Liver (tissue), 10 donors: ENCODE data around the gene TRIM72. TPM values are rescaled to one million over a fixed set of nuclear protein-coding genes. Genes with fewer than 3 reads are reported as not detected.
"Not testable (repeated sequence)": the region's sequence is repeated elsewhere in the genome, so short reads cannot be mapped to it uniquely, and the experiment has no call there.

ENCODE experiments used
- DNase-seq: peaks from one replicate; pipeline ENCODE4 v3.0.0-alpha.2; 2017; ENCODE audit warnings: low spot score
- H3K27ac ChIP-seq, 2 donors: one replicate each; pipeline ENCODE4 v1.7.0; 2013; ENCODE audit warnings: inconsistent platforms in 2 of 2, low read length in 2 of 2, control low read depth in 1 of 2, low read depth in 1 of 2, mild to moderate bottlenecking in 1 of 2
- H3K27me3 ChIP-seq, 4 donors: one replicate each; pipeline versions ENCODE4 v1.6.1 to v1.7.0; 2013; ENCODE audit warnings: low read length in 3 of 4, inconsistent platforms in 1 of 4, mild to moderate bottlenecking in 1 of 4, moderate library complexity in 1 of 4; ENCODE audit not compliant: control insufficient read depth in 4 of 4, insufficient read depth in 4 of 4
- H3K36me3 ChIP-seq, 4 donors: one replicate each; pipeline versions ENCODE4 v1.6.1 to v1.7.0; 2013; ENCODE audit warnings: low read length in 3 of 4, mild to moderate bottlenecking in 3 of 4, low read depth in 1 of 4, moderate library complexity in 1 of 4; ENCODE audit not compliant: control insufficient read depth in 4 of 4, insufficient read depth in 3 of 4
- H3K4me1 ChIP-seq, 4 donors: one replicate each; pipeline versions ENCODE4 v1.6.1 to v1.7.0; 2013; ENCODE audit warnings: low read length in 3 of 4, mild to moderate bottlenecking in 3 of 4, moderate library complexity in 1 of 4; ENCODE audit not compliant: control insufficient read depth in 4 of 4, insufficient read depth in 4 of 4
- H3K4me3 ChIP-seq, 3 donors: one replicate each; pipeline versions ENCODE4 v1.6.1 to v1.7.0; 2013; ENCODE audit warnings: low read length in 3 of 3, control low read depth in 1 of 3, low read depth in 1 of 3, mild to moderate bottlenecking in 1 of 3
- H3K9ac ChIP-seq, 2 donors: one replicate each; pipeline ENCODE4 v1.7.0; 2013; ENCODE audit warnings: low read length in 2 of 2, mild to moderate bottlenecking in 2 of 2, moderate library complexity in 2 of 2, control low read depth in 1 of 2, low read depth in 1 of 2
- H3K9me3 ChIP-seq, 4 donors: one replicate each; pipeline versions ENCODE4 v1.6.1 to v1.7.0; 2013; ENCODE audit warnings: low read length in 3 of 4; ENCODE audit not compliant: control insufficient read depth in 4 of 4
- EGR1 ChIP-seq, 2 donors: IDR thresholded peaks; 2 replicates each; pipeline ENCODE4 v1.6.1; 2016 to 2018; ENCODE audit warnings: antibody characterized with exemption in 2 of 2, low read depth in 2 of 2
- GABPA ChIP-seq, 2 donors: IDR thresholded peaks in 1 of 2; conservative IDR thresholded peaks in 1 of 2; 2 replicates each; pipeline ENCODE4 v1.6.1; 2016; ENCODE audit warnings: antibody characterized with exemption in 2 of 2, mild to moderate bottlenecking in 1 of 2, moderate library complexity in 1 of 2
- HNF4A ChIP-seq, 2 donors: conservative IDR thresholded peaks; 2 replicates each; pipeline ENCODE4 v1.6.1; 2016; ENCODE audit warnings: antibody characterized with exemption in 2 of 2, mild to moderate bottlenecking in 2 of 2
- JUND ChIP-seq, 2 donors: IDR thresholded peaks; 2 replicates each; pipeline ENCODE4 v1.6.1; 2016; ENCODE audit warnings: antibody characterized with exemption in 2 of 2
- RXRA ChIP-seq, 2 donors: IDR thresholded peaks; 2 replicates each; pipeline ENCODE4 v1.6.1; 2017 to 2018; ENCODE audit warnings: antibody characterized with exemption in 2 of 2, mild to moderate bottlenecking in 1 of 2
- SP1 ChIP-seq: IDR thresholded peaks from 2 replicates; pipeline ENCODE4 v1.6.1; 2018; ENCODE audit warnings: antibody characterized with exemption, mild to moderate bottlenecking
- TAF1 ChIP-seq: conservative IDR thresholded peaks from 2 replicates; pipeline ENCODE4 v1.6.1; 2016; ENCODE audit warnings: antibody characterized with exemption, mild to moderate bottlenecking
- YY1 ChIP-seq: IDR thresholded peaks from 2 replicates; pipeline ENCODE4 v1.6.1; 2016; ENCODE audit warnings: antibody characterized with exemption, mild to moderate bottlenecking
- WGBS: extraction: QIAGEN DNeasy Blood & Tissue Kit; methylation state at CpG from one replicate; pipeline ENCODE4 v1.1.7; 2013; 5-methylcytosine and 5-hydroxymethylcytosine counted together
- polyA plus RNA-seq, 2 donors: library from polyadenylated mRNA; stranded (reverse) in 1 of 2; unstranded in 1 of 2; fragments of 200-250 nt in 1 of 2; fragments of >200 nt in 1 of 2; fragmentation: Nextera tagmentation in 1 of 2; extraction: Ambion mirVana in 1 of 2; gene quantifications; one replicate each; pipeline versions ENCODE4 v1.2.1 to v1.2.3, GENCODE V29; 2013 to 2015
- small RNA-seq: library from RNA; depleted of rRNA; stranded (forward); fragments of <200 nt; gene quantifications from one replicate; pipeline ENCODE3, GENCODE V24; 2014
- total RNA-seq, 2 donors: library from RNA; depleted of rRNA; stranded (reverse); fragments of >200 nt; gene quantifications; one replicate each; pipeline ENCODE4 v1.2.3, GENCODE V29; 2014
- TF ChIP-seq, protein P1 (sequence below): IDR thresholded peaks from 2 replicates; pipeline ENCODE4 v1.6.1; 2016; ENCODE audit warnings: antibody characterized with exemption, mild to moderate bottlenecking
- TF ChIP-seq, protein P2 (sequence below): IDR thresholded peaks from 2 replicates; pipeline ENCODE4 v1.6.1; 2016; ENCODE audit warnings: antibody characterized with exemption
- TF ChIP-seq, protein P3 (sequence below): IDR thresholded peaks from 2 replicates; pipeline ENCODE4 v1.6.1; 2016; ENCODE audit warnings: antibody characterized with exemption
- TF ChIP-seq, protein P4 (sequence below): IDR thresholded peaks from 2 replicates; pipeline ENCODE4 v1.6.1; 2016; ENCODE audit warnings: antibody characterized with exemption
- donor health status: healthy.
- donor health status: healthy.
- donor health status: healthy.
- donor health status: healthy.
- donor health status: healthy.

The TRIM72 gene
- total and polyA plus RNA-seq, 4 donors = under 0.01 to 0.10 (median 0.02) TPM; not detected in 1

DNA sequence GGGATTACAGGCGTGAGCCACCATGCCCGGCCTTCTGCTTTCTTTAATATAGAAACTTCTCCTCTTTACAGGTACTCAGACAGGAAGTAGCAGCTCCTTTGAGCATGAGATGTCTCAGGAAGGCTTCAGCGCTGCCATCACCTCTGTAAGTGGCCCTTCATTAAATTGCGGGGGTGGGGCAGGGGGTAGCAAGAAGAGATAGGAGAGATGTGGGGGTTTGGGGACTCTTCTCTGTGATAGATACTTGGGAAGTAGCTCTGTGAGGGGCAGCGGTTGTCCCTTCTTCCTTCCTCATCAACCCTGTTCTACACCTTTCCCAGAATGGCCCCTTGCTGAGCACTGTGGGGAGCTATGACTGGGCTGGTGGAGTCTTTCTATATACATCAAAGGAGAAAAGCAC lies 62.7 kb downstream of the TRIM72 start:
- H3K27ac ChIP-seq = no peak overlapping the region
- TF ChIP-seq RXRA (IDR thresholded peaks at IDR 0.05) (no peak), YY1 (no peak), JUND (IDR thresholded peaks at IDR 0.05) (no peak), EGR1 (IDR thresholded peaks at IDR 0.05; ENCODE audit: low read depth in 2 of 2) (no peak)
- TF ChIP-seq, protein P1, sequence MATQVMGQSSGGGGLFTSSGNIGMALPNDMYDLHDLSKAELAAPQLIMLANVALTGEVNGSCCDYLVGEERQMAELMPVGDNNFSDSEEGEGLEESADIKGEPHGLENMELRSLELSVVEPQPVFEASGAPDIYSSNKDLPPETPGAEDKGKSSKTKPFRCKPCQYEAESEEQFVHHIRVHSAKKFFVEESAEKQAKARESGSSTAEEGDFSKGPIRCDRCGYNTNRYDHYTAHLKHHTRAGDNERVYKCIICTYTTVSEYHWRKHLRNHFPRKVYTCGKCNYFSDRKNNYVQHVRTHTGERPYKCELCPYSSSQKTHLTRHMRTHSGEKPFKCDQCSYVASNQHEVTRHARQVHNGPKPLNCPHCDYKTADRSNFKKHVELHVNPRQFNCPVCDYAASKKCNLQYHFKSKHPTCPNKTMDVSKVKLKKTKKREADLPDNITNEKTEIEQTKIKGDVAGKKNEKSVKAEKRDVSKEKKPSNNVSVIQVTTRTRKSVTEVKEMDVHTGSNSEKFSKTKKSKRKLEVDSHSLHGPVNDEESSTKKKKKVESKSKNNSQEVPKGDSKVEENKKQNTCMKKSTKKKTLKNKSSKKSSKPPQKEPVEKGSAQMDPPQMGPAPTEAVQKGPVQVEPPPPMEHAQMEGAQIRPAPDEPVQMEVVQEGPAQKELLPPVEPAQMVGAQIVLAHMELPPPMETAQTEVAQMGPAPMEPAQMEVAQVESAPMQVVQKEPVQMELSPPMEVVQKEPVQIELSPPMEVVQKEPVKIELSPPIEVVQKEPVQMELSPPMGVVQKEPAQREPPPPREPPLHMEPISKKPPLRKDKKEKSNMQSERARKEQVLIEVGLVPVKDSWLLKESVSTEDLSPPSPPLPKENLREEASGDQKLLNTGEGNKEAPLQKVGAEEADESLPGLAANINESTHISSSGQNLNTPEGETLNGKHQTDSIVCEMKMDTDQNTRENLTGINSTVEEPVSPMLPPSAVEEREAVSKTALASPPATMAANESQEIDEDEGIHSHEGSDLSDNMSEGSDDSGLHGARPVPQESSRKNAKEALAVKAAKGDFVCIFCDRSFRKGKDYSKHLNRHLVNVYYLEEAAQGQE = no peak
- H3K4me3 ChIP-seq = no peak overlapping the region
- 84% methylated on average over 5 of the region's 5 CpGs for WGBS
- no peaks in the 10 kb centered on the region for H3K27me3 ChIP-seq
- peaks cover 0 to 2% (median 0%) of the 10 kb centered on the region in 4 donors for H3K36me3 ChIP-seq
- no peak overlapping the region for H3K9ac ChIP-seq
- no peak for DNase-seq
- H3K4me1 ChIP-seq = no peaks in the 10 kb centered on the region
- H3K9me3 ChIP-seq = peaks cover 0 to 2% (median 0%) of the 10 kb centered on the region in 4 donors

DNA sequence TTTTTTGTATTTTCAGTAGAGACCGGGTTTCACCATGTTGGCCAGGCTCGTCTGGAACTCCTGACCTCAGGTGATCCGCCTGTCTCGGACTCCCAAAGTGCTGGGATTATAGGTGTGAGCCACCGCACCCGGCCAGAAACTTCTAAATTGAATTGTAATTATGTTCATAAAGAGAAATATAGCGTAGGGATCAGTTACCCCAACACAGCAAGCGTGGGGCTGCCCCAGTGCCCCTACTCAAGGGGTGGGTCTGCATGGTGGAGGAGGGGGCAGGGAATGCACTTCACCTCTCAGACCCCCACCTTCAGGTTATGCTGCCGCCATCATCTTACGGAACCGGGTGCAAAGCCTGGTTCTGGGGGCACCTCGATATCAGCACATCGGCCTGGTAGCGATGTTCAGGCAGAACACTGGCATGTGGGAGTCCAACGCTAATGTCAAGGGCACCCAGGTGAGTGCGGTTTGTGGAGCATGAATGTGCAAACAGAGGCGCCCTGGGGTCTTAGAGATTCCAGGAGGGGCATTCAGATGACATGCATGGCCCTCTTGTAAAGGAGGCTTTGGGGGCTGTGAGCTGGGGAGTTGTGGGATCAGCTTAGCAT lies 63.8 kb downstream of the TRIM72 start:
- DNase-seq = no peak
- Histone ChIP-seq H3K4me1 (no peaks in the 10 kb centered on the region), H3K36me3 (peaks cover 0 to 2% (median 0%) of the 10 kb centered on the region in 4 donors), H3K9ac (no peak overlapping the region), H3K27me3 (no peaks in the 10 kb centered on the region), H3K4me3 (no peak overlapping the region), H3K9me3 (peaks cover 0 to 2% (median 0%) of the 10 kb centered on the region in 4 donors), H3K27ac (no peak overlapping the region)
- WGBS = 88% methylated on average over 17 of the region's 17 CpGs
- TF ChIP-seq JUND (IDR thresholded peaks at IDR 0.05) (no peak), GABPA (IDR thresholded peaks at IDR 0.05 in 1 of 2, conservative IDR thresholded peaks at IDR 0.05 in 1 of 2) (no peak), TAF1 (no peak), HNF4A (conservative IDR thresholded peaks at IDR 0.05) (no peak), SP1 (no peak), YY1 (no peak)
- TF ChIP-seq, protein P2, sequence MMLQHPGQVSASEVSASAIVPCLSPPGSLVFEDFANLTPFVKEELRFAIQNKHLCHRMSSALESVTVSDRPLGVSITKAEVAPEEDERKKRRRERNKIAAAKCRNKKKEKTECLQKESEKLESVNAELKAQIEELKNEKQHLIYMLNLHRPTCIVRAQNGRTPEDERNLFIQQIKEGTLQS = no peak
- TF ChIP-seq, protein P3, sequence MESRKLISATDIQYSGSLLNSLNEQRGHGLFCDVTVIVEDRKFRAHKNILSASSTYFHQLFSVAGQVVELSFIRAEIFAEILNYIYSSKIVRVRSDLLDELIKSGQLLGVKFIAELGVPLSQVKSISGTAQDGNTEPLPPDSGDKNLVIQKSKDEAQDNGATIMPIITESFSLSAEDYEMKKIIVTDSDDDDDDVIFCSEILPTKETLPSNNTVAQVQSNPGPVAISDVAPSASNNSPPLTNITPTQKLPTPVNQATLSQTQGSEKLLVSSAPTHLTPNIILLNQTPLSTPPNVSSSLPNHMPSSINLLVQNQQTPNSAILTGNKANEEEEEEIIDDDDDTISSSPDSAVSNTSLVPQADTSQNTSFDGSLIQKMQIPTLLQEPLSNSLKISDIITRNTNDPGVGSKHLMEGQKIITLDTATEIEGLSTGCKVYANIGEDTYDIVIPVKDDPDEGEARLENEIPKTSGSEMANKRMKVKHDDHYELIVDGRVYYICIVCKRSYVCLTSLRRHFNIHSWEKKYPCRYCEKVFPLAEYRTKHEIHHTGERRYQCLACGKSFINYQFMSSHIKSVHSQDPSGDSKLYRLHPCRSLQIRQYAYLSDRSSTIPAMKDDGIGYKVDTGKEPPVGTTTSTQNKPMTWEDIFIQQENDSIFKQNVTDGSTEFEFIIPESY = no peak
- TF ChIP-seq, protein P4, sequence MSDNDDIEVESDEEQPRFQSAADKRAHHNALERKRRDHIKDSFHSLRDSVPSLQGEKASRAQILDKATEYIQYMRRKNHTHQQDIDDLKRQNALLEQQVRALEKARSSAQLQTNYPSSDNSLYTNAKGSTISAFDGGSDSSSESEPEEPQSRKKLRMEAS = no peak

DNA sequence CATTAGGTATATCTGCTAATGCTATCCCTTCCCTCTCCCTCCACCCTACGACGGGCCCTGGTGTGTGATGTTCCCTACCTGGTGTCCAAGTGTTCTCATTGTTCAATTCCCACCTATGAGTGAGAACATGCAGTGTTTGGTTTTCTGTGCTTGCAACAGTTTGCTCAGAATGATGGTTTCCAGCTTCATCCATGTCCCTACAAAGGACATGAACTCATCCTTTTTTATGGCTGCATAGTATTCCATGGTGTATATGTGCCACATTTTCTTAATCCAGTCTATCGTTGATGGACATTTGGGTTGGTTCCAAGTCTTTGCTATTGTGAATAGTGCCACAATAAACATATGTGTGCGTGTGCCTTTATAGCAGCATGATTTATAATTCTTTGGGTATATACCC lies 64.9 kb downstream of the TRIM72 start:
- H3K4me1 ChIP-seq, H3K27me3 ChIP-seq, H3K4me3 ChIP-seq, H3K9ac ChIP-seq, DNase-seq, H3K36me3 ChIP-seq, H3K27ac ChIP-seq, H3K9me3 ChIP-seq: not testable (repeated sequence)
- WGBS = 86% methylated on average over 4 of the region's 4 CpGs

Small RNAs within 50 kb of the gene (small RNA-seq; reads per million reads assigned to genes)
- not detected for gene AC009088.4
- gene NDUFA3P6 = not detected

Other genes with a start within 250 kb of the TRIM72 start
- gene HSD3B7, start 228.9 kb upstream of the TRIM72 start, total RNA-seq = 10 to 100 TPM; 23.9 to 84.8 TPM
- 10 to 100 TPM; 74.0 to 93.9 TPM for gene HSD3B7, start 228.9 kb upstream of the TRIM72 start, polyA plus RNA-seq
- gene STX1B, start 203.5 kb upstream of the TRIM72 start, total RNA-seq = 1 to 10 TPM in 1 of 2 donors, under 1 TPM in 1; 0.09 to 1.2 TPM
- gene STX1B, start 203.5 kb upstream of the TRIM72 start, polyA plus RNA-seq = under 1 TPM; 0.19 to 0.82 TPM
- 10 to 100 TPM; 11.4 to 19.8 TPM for gene STX4, start 180.6 kb upstream of the TRIM72 start, total RNA-seq
- 10 to 100 TPM; 14.9 to 22.1 TPM for gene STX4, start 180.6 kb upstream of the TRIM72 start, polyA plus RNA-seq
- 1 to 10 TPM; 4.4 to 4.8 TPM for gene ZNF668, start 139.9 kb upstream of the TRIM72 start, total RNA-seq
- gene ZNF668, start 139.9 kb upstream of the TRIM72 start, polyA plus RNA-seq = 1 to 10 TPM in 1 of 2 donors, under 1 TPM in 1; 0.92 to 3.3 TPM
- gene ZNF646, start 139.7 kb upstream of the TRIM72 start, total RNA-seq = 1 to 10 TPM; 5.4 to 9.6 TPM
- 1 to 10 TPM in 1 of 2 donors, under 1 TPM in 1; 0.89 to 2.7 TPM for gene ZNF646, start 139.7 kb upstream of the TRIM72 start, polyA plus RNA-seq
- 10 to 100 TPM in 1 of 2 donors, under 1 TPM in 1; 0.51 to 14.5 TPM for gene PRSS53, start 125.2 kb upstream of the TRIM72 start, total RNA-seq
- gene PRSS53, start 125.2 kb upstream of the TRIM72 start, polyA plus RNA-seq = 1 to 10 TPM; 1.6 to 4.4 TPM
- gene VKORC1, start 119.3 kb upstream of the TRIM72 start, total RNA-seq = 100 to 1,000 TPM in 1 of 2 donors, 10 to 100 TPM in 1; 29.9 to 166 TPM
- 100 to 1,000 TPM; 360 to 519 TPM for gene VKORC1, start 119.3 kb upstream of the TRIM72 start, polyA plus RNA-seq
- gene BCKDK, start 105.7 kb upstream of the TRIM72 start, total RNA-seq = 10 to 100 TPM; 10.0 to 29.5 TPM
- gene BCKDK, start 105.7 kb upstream of the TRIM72 start, polyA plus RNA-seq = 10 to 100 TPM; 40.2 to 41.6 TPM
- 10 to 100 TPM; 20.9 to 37.4 TPM for gene KAT8, start 96.5 kb upstream of the TRIM72 start, total RNA-seq
- gene KAT8, start 96.5 kb upstream of the TRIM72 start, polyA plus RNA-seq = 10 to 100 TPM; 15.9 to 18.3 TPM
- gene PRSS8, start 78.4 kb upstream of the TRIM72 start, total RNA-seq = 1 to 10 TPM; 1.1 to 8.3 TPM
- 10 to 100 TPM in 1 of 2 donors, 1 to 10 TPM in 1; 8.5 to 50.1 TPM for gene PRSS8, start 78.4 kb upstream of the TRIM72 start, polyA plus RNA-seq
- gene PRSS36, start 64.1 kb upstream of the TRIM72 start, total RNA-seq = under 1 TPM; 0.09 to 0.50 TPM
- 1 to 10 TPM in 1 of 2 donors, under 1 TPM in 1; 0.74 to 2.1 TPM for gene PRSS36, start 64.1 kb upstream of the TRIM72 start, polyA plus RNA-seq
- 10 to 100 TPM; 36.4 to 51.5 TPM for gene FUS, start 34.0 kb upstream of the TRIM72 start, total RNA-seq
- gene FUS, start 34.0 kb upstream of the TRIM72 start, polyA plus RNA-seq = 10 to 100 TPM in 1 of 2 donors, 1 to 10 TPM in 1; 7.5 to 42.3 TPM
- gene PYCARD, start 11.4 kb upstream of the TRIM72 start, total RNA-seq = 10 to 100 TPM in 1 of 2 donors, 1 to 10 TPM in 1; 6.7 to 35.9 TPM
- gene PYCARD, start 11.4 kb upstream of the TRIM72 start, polyA plus RNA-seq = 10 to 100 TPM in 1 of 2 donors, 1 to 10 TPM in 1; 9.7 to 11.8 TPM
- not detected for gene PYDC1, start 3.0 kb downstream of the TRIM72 start, total RNA-seq
- not detected for gene PYDC1, start 3.0 kb downstream of the TRIM72 start, polyA plus RNA-seq
- gene ITGAM, start 45.9 kb downstream of the TRIM72 start, total RNA-seq = 10 to 100 TPM in 1 of 2 donors, 1 to 10 TPM in 1; 5.3 to 10.1 TPM
- gene ITGAM, start 45.9 kb downstream of the TRIM72 start, polyA plus RNA-seq = 1 to 10 TPM in 1 of 2 donors, under 1 TPM in 1; 0.65 to 2.9 TPM
- gene ITGAX, start 141.1 kb downstream of the TRIM72 start, total RNA-seq = 1 to 10 TPM; 2.5 to 9.6 TPM
- 1 to 10 TPM; 1.1 to 1.2 TPM for gene ITGAX, start 141.1 kb downstream of the TRIM72 start, polyA plus RNA-seq
- gene ITGAD, start 179.2 kb downstream of the TRIM72 start, total RNA-seq = 1 to 10 TPM; 2.0 to 3.6 TPM
- 1 to 10 TPM in 1 of 2 donors, under 1 TPM in 1; 0.04 to 2.1 TPM for gene ITGAD, start 179.2 kb downstream of the TRIM72 start, polyA plus RNA-seq
- gene COX6A2, start 214.2 kb downstream of the TRIM72 start, total RNA-seq = under 1 TPM in 1 of 2 donors, not detected in 1; 0.84 TPM
- gene COX6A2, start 214.2 kb downstream of the TRIM72 start, polyA plus RNA-seq = 10 to 100 TPM in 1 of 2 donors, 1 to 10 TPM in 1; 8.0 to 36.7 TPM
- under 1 TPM; 0.25 to 0.84 TPM for gene ZNF843, start 228.7 kb downstream of the TRIM72 start, total RNA-seq
- under 1 TPM in 1 of 2 donors, not detected in 1; 0.35 TPM for gene ZNF843, start 228.7 kb downstream of the TRIM72 start, polyA plus RNA-seq
- gene ARMC5, start 245.4 kb downstream of the TRIM72 start, total RNA-seq = 10 to 100 TPM in 1 of 2 donors, 1 to 10 TPM in 1; 5.4 to 13.3 TPM
- gene ARMC5, start 245.4 kb downstream of the TRIM72 start, polyA plus RNA-seq = 10 to 100 TPM; 10.1 to 12.6 TPM